Fibroblast of lung (primary cell): ENCODE results near the gene DEDD2. TPM values are rescaled to one million over a fixed set of nuclear protein-coding genes. Genes with fewer than 3 reads are reported as not detected.

Experiments
- DNase-seq, 2 donors: peaks; one replicate each; pipeline versions ENCODE4 v3.0.0 to v3.0.0-alpha.2; 2010; ENCODE audit warnings: low read depth in 2 of 2
- H2AFZ ChIP-seq: 2 replicates; pipeline ENCODE4 v1.5.1; 2012; ENCODE audit warnings: low read length, control low read depth, inconsistent platforms
- H3K27ac ChIP-seq: 2 replicates; pipeline ENCODE4 v1.5.1; 2011; ENCODE audit warnings: low read length, control low read depth; ENCODE audit not compliant: insufficient read depth
- H3K27me3 ChIP-seq: 2 replicates; pipeline ENCODE4 v1.5.1; 2011; ENCODE audit warnings: mild to moderate bottlenecking, low read length; ENCODE audit not compliant: control insufficient read depth, insufficient read depth
- H3K36me3 ChIP-seq: 2 replicates; pipeline ENCODE4 v1.5.1; 2011; ENCODE audit warnings: low read length; ENCODE audit not compliant: control insufficient read depth, insufficient read depth
- H3K4me1 ChIP-seq: 2 replicates; pipeline ENCODE4 v1.5.1; 2011; ENCODE audit warnings: low read length; ENCODE audit not compliant: control insufficient read depth, insufficient read depth; ENCODE audit errors: extremely low read depth
- H3K4me2 ChIP-seq: 2 replicates; pipeline ENCODE4 v1.5.1; 2011; ENCODE audit warnings: low read length, control low read depth; ENCODE audit not compliant: insufficient read depth; ENCODE audit errors: extremely low read depth
- H3K4me3 ChIP-seq, 4 experiments: fragments of 200-600 bp in 1 of 4; sonication (generic) in 1 of 4; replicated peaks in 1 of 4; 2 replicates each; pipeline ENCODE4 v1.5.1; 2011 to 2016; ENCODE audit warnings: low read length in 4 of 4, low read depth in 3 of 4, mild to moderate bottlenecking in 3 of 4, control low read depth in 2 of 4, inconsistent platforms in 1 of 4, mixed read lengths in 1 of 4; ENCODE audit not compliant: insufficient read depth in 1 of 4; ENCODE audit errors: control extremely low read depth in 1 of 4
- H3K79me2 ChIP-seq: 2 replicates; pipeline ENCODE4 v1.5.1; 2012; ENCODE audit warnings: mild to moderate bottlenecking, low read length, inconsistent platforms; ENCODE audit not compliant: control insufficient read depth, insufficient read depth
- H3K9ac ChIP-seq: 2 replicates; pipeline ENCODE4 v1.5.1; 2011; ENCODE audit warnings: mild to moderate bottlenecking, low read length, control low read depth; ENCODE audit not compliant: insufficient read depth
- H3K9me3 ChIP-seq: 2 replicates; pipeline ENCODE4 v1.5.1; 2012; ENCODE audit warnings: low read depth, low read length; ENCODE audit not compliant: control insufficient read depth, insufficient read depth
- H4K20me1 ChIP-seq: 2 replicates; pipeline ENCODE4 v1.5.1; 2011; ENCODE audit warnings: low read length; ENCODE audit not compliant: control insufficient read depth, insufficient read depth; ENCODE audit errors: extremely low read depth
- CTCF ChIP-seq, 2 donors: IDR thresholded peaks in 1 of 2; conservative IDR thresholded peaks in 1 of 2; 1 replicate in 1 of 2; 2 replicates in 1 of 2; pipeline ENCODE4 v1.5.1; 2011 to 2012; ENCODE audit warnings: low read length in 2 of 2, control low read depth in 1 of 2, inconsistent platforms in 1 of 2, low read depth in 1 of 2, mild to moderate bottlenecking in 1 of 2
- EZH2 ChIP-seq: IDR thresholded peaks from 2 replicates; pipeline ENCODE4 v1.5.1; 2012; ENCODE audit warnings: low read length, control low read depth, mild to moderate bottlenecking; ENCODE audit errors: missing control alignments
- polyA plus RNA-seq, 2 donors: library from polyadenylated mRNA; depleted of rRNA in 1 of 2; stranded (reverse) in 1 of 2; unstranded in 1 of 2; fragments of >200 nt; gene quantifications; 2 replicates each; pipeline ENCODE4 v1.2.1, GENCODE V29; 2011 to 2012; ENCODE audit warnings: missing spikeins in 1 of 2
- total RNA-seq: library from RNA; depleted of rRNA; stranded (reverse); fragments of >200 nt; gene quantifications from 2 replicates; pipeline ENCODE4 v1.2.1, GENCODE V29; 2014

Gene DEDD2
- total and polyA plus RNA-seq, 2 donors (not counting 1 experiment from before 2014, with no cell fraction given): 10.0 to 17.8 TPM

- Histone ChIP-seq H3K9ac (no peak overlapping the region), H3K27me3 (peaks cover 52% of the 10 kb centered on the region), H3K4me2 (no peak overlapping the region), H3K4me1 (no peaks in the 10 kb centered on the region), H3K4me3 (no peak overlapping the region), H3K79me2 (no peaks in the 10 kb centered on the region), H3K27ac (no peak overlapping the region), H2AFZ (no peak overlapping the region), H3K9me3 (no peaks in the 10 kb centered on the region), H4K20me1 (no peaks in the 10 kb centered on the region), H3K36me3 (no peaks in the 10 kb centered on the region)
- TF ChIP-seq EZH2: no peak
- no peak for TF ChIP-seq CTCF (conservative IDR thresholded peaks at IDR 0.05 in 1 of 2, IDR thresholded peaks at IDR 0.05 in 1 of 2; ENCODE audit: low read depth in 1 of 2, low read length in 2 of 2)
- no peak for DNase-seq
Measured at GRCh38 chr19:42149447-42150202, 67.9 kb downstream of the DEDD2 start.

Other genes starting within 250 kb of the DEDD2 start
- gene ATP1A3, start 223.4 kb downstream of the DEDD2 start, total RNA-seq: under 0.01 and 0.17 TPM in 2 replicates
- gene ATP1A3, start 223.4 kb downstream of the DEDD2 start, polyA plus RNA-seq: 0.05 TPM in 1 of 2 replicates, not detected in the other
- gene GRIK5, start 147.5 kb downstream of the DEDD2 start, total RNA-seq: 0.77 and 3.5 TPM in 2 replicates
- 0.03 and 0.69 TPM in 2 replicates for gene GRIK5, start 147.5 kb downstream of the DEDD2 start, polyA plus RNA-seq
- gene ZNF574, start 141.5 kb downstream of the DEDD2 start, total RNA-seq: 7.7 and 9.9 TPM in 2 replicates
- gene ZNF574, start 141.5 kb downstream of the DEDD2 start, polyA plus RNA-seq: 5.1 and 6.6 TPM in 2 replicates
- under 0.01 and 0.17 TPM in 2 replicates for gene POU2F2, start 85.2 kb downstream of the DEDD2 start, total RNA-seq
- gene POU2F2, start 85.2 kb downstream of the DEDD2 start, polyA plus RNA-seq: 0.31 and 0.43 TPM in 2 replicates
- 6.7 and 7.8 TPM in 2 replicates for gene ZNF526, start 2.6 kb upstream of the DEDD2 start, total RNA-seq
- gene ZNF526, start 2.6 kb upstream of the DEDD2 start, polyA plus RNA-seq: 4.9 and 5.9 TPM in 2 replicates
- gene GSK3A, start 24.9 kb upstream of the DEDD2 start, total RNA-seq: 8.7 and 11.6 TPM in 2 replicates
- gene GSK3A, start 24.9 kb upstream of the DEDD2 start, polyA plus RNA-seq: 21.7 and 30.6 TPM in 2 replicates
- gene ERF, start 37.5 kb upstream of the DEDD2 start, total RNA-seq: 13.2 and 14.1 TPM in 2 replicates
- gene ERF, start 37.5 kb upstream of the DEDD2 start, polyA plus RNA-seq: 35.3 and 36.3 TPM in 2 replicates
- gene CIC, start 51.6 kb upstream of the DEDD2 start, total RNA-seq: 16.7 and 23.6 TPM in 2 replicates
- gene CIC, start 51.6 kb upstream of the DEDD2 start, polyA plus RNA-seq: 8.5 and 14.5 TPM in 2 replicates
- gene PRR19, start 84.5 kb upstream of the DEDD2 start, total RNA-seq: 0.17 and 0.26 TPM in 2 replicates
- 0.39 and 0.54 TPM in 2 replicates for gene PRR19, start 84.5 kb upstream of the DEDD2 start, polyA plus RNA-seq
- gene PAFAH1B3, start 84.9 kb upstream of the DEDD2 start, total RNA-seq: 25.9 and 32.1 TPM in 2 replicates
- gene PAFAH1B3, start 84.9 kb upstream of the DEDD2 start, polyA plus RNA-seq: 20.1 and 34.1 TPM in 2 replicates
- gene TMEM145, start 95.6 kb upstream of the DEDD2 start, total RNA-seq: 0.83 TPM in 1 of 2 replicates, not detected in the other
- 0.05 and 0.20 TPM in 2 replicates for gene TMEM145, start 95.6 kb upstream of the DEDD2 start, polyA plus RNA-seq
- gene MEGF8, start 108.0 kb upstream of the DEDD2 start, total RNA-seq: 27.6 and 32.1 TPM in 2 replicates
- 7.8 and 9.3 TPM in 2 replicates for gene MEGF8, start 108.0 kb upstream of the DEDD2 start, polyA plus RNA-seq
- not detected in 2 replicates for gene CNFN, start 172.6 kb upstream of the DEDD2 start, total RNA-seq
- gene CNFN, start 172.6 kb upstream of the DEDD2 start, polyA plus RNA-seq: not detected in 2 replicates
- gene LIPE, start 209.7 kb upstream of the DEDD2 start, total RNA-seq: 0.51 and 1.7 TPM in 2 replicates
- 1.1 and 2.7 TPM in 2 replicates for gene LIPE, start 209.7 kb upstream of the DEDD2 start, polyA plus RNA-seq
- not detected in 2 replicates for gene CXCL17, start 225.3 kb upstream of the DEDD2 start, total RNA-seq
- gene CXCL17, start 225.3 kb upstream of the DEDD2 start, polyA plus RNA-seq: not detected in 2 replicates